B cell (primary cell): ENCODE data around the gene SHC3.

Source experiments
- EZH2 ChIP-seq: IDR thresholded peaks from 2 replicates; pipeline ENCODE4 v1.6.1; 2012; ENCODE audit warnings: borderline replicate concordance, low read depth, mild to moderate bottlenecking, moderate library complexity, low read length; ENCODE audit not compliant: insufficient read depth, poor library complexity, severe bottlenecking
- TF ChIP-seq, protein P1 (sequence below): fragments of 200-600 bp; IDR thresholded peaks from one replicate; pipeline ENCODE4 v1.8.0; 2022; ENCODE audit warnings: antibody characterized with exemption, mild to moderate bottlenecking

DNA sequence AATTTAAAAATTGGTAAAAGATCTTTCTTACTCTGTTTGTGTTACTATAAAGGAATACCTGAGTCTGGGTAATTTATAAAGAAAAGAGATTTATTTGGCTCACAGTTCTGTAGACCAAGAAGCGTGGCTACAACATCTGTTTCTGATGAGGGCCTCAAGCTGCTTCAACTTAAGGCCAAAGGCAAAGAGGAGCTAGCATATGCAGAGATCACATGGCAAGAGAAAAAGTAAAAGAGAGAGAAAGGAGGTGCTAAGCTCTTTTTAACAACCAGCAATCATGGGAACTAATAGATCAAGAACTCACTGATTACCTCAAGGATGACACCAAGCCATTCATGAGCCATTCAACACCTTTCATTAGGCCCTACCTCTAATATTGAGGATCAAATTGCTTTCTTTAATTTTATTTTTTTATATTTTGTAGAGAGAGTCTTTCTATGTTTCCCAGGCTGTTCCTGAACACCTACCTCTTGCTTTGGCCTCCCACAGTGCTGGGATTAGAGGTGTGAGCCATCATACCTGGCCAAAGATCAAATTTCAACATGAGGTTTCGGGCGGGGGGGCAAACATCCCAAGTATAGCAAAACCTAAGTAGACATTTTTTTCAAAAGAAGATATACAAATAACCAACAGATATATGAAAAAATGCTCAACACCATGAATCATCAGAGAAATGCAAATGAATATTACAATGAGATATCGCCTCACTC is 16.0 kb upstream of the SHC3 start:
- TF ChIP-seq, protein P1, sequence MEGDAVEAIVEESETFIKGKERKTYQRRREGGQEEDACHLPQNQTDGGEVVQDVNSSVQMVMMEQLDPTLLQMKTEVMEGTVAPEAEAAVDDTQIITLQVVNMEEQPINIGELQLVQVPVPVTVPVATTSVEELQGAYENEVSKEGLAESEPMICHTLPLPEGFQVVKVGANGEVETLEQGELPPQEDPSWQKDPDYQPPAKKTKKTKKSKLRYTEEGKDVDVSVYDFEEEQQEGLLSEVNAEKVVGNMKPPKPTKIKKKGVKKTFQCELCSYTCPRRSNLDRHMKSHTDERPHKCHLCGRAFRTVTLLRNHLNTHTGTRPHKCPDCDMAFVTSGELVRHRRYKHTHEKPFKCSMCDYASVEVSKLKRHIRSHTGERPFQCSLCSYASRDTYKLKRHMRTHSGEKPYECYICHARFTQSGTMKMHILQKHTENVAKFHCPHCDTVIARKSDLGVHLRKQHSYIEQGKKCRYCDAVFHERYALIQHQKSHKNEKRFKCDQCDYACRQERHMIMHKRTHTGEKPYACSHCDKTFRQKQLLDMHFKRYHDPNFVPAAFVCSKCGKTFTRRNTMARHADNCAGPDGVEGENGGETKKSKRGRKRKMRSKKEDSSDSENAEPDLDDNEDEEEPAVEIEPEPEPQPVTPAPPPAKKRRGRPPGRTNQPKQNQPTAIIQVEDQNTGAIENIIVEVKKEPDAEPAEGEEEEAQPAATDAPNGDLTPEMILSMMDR: no peak
- no peak for TF ChIP-seq EZH2
